Kidney tubule cell (primary cell): Measurements from ENCODE around the gene KCNK13.
A peak's percentile ranks its signal among the peaks of the same experiment; 100 is the strongest.

Experiments used
- DNase-seq: peaks from one replicate; pipeline ENCODE4 v3.0.0-alpha.2; 2018; ENCODE audit warnings: low spot score

Gene KCNK13

DNA sequence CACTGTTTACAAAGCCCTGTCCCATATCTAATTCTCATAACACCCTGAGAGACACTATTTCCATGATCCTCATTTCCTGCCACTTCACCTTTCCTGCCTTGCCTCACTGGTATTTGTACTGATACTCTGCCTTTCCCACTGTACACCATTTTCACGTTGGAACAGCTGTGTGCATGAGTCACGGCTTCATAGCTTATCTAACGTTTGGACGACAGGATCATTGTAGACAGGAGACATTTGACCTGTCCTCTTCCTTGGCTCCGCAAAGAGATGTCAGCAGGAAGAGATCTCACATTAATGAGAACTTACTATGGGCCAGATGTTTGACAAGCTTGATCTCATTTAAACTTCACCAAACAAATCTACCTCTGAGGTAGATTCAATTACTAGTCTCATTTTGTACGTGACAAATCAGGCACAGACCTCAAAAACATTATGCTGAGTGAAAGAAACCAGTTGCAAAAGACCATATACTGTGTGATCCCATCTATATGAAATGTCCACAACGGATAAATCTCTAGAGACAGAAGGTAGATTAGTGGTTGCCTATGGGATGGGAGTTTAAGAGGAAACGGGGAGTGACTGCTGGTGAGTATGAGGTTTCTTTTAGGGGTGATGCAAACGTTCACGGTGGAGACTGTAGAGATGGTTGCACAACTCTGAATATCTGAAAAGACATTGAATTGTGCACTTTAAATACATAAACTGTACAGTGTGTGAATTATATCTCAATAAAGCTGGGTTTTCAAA lies 71.2 kb downstream of the KCNK13 start:
- no peak for DNase-seq

DNA sequence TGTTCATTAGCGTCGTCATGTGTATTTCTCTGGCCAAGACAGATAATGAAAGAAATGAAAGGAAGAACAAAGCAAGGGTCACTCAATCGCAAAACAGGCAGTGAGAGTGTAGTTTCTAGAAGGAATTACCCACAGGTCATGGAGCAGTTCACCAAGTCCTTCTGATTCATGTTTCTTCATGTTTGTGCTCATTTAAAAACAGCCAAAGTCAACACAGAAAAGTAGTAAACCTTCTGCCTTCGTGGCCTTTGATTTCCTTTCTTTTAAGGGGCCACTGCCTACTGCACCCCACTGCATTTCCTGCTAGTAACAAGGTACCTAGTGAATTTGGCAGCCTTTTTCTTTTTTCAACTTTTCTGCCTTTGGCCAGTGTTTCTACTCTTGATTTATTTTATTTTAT lies 75.1 kb downstream of the KCNK13 start:
- DNase-seq, result no peak

DNA sequence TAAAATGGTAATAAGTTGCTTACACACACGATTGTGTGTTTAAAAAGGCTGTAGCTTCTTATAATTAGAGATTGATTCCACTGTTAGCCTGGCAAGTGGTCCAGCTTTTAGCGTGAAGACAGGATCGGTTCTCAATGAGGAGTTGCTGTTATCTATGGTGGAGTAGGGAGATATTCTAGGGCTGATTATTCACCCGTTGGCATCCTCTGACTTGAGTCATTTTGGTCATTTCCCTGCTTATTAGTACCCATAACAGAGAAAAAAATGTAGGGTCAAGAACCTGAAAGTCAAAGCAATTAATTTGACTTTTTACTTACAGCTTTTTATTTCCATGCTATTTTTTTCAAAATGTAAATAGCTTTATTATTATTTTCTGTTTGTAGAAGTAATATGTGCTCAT lies 76.0 kb downstream of the KCNK13 start:
- no peak for DNase-seq

DNA sequence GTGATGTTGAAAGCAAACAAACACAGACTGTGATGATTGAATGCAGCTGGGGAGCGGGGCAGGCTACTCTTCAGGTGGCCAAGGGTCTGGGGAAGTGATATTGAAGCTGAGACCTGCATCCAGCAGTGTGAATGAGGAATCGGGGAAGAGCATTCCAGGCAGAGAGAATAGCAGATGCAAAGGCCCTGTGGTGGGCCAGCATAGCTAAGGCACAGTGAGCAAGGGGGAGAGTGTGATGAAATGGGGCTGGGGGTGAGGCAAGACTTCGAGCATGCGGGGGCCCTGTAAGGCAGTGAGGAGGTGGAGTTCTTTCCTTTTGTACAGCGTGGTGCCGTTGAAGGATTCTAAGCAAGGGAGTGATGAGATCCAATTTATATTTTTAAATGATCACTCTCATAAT lies 77.4 kb downstream of the KCNK13 start:
- DNase-seq, result no peak

DNA sequence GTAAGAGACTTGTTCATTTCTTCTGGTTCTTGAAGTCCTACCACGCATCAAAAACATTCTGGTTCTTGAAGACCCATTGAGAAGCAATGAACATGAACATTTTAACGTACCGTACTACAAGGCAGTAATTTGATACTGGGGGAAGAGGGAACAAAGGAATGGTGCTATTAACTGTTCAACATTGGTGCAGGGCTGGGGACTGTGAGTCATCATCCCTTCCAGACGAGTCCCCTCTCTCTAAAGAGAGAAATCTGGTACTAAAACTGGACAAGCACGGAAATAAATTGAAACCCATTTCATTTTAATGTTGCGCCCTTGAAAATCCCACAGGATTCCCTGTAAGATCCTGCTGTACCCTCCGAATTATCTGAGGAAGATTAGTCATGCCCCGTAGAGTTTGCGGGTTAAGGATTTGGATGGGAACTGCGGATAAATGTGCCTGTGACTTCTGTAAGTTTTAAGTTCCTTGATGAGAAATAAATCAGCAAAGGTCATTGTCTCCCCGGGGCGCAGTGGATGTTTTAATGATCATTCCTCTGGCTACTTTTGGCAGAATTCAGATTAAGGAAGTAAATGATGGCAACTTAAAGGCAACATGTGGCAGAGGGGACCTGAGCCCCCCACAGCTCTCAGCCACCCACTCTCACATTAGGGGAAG lies 78.6 kb downstream of the KCNK13 start:
- DNase-seq, result peak; percentile 22

DNA sequence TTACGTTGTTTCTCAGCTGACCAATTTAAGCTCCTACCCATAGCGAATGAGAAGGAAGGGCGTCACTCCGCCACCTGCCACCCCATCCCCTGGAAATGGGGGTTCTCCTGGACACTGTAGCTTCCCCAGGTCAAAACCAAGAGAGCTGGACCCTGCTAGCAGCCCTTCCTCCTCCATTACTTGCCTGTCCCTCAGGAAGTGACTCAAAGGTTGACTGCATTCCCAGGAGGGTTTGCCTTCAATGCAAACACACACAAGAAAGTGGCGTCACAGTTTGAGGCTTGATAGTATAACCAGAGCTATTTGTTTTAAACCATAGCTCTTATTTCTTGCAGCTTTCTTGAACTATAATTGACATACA lies 79.1 kb downstream of the KCNK13 start:
- DNase-seq, result peak; percentile 50

DNA sequence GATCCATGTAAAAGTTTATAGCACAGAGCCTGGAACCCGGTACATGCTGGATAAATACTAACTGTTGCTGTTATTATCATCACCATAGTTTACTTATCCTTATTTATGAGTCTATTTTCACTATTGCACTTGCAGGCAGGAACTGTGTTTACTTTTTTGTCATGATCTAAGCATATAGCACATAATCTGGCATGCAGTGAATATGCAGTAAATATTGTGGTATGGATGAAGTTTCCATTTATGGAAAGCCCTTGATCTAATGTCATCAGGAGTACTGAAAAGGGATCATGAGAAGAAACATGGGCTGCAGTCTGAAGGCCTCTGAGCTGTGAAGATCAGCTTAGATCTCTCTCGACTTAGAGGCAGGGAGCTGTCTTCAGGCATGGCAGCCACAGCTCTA lies 91.6 kb downstream of the KCNK13 start:
- no peak for DNase-seq

DNA sequence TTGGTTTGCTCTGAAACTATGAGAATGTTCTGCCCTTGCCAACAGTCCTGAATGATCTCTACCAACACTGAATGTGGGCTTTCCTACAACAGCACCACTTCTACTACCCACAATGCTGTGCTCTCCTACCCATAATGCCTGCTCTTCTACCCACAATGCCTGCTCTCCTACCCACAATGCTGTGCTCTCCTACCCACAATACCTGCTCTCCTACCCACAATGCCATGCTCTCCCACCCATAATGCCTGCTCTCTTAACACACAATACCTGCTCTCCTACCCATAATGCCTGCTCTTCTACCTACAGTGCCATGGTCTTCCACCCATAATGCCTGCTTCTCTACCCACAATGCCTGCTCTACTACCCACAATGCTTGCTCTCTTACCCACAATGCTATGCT lies 92.3 kb downstream of the KCNK13 start:
- DNase-seq, result no peak

DNA sequence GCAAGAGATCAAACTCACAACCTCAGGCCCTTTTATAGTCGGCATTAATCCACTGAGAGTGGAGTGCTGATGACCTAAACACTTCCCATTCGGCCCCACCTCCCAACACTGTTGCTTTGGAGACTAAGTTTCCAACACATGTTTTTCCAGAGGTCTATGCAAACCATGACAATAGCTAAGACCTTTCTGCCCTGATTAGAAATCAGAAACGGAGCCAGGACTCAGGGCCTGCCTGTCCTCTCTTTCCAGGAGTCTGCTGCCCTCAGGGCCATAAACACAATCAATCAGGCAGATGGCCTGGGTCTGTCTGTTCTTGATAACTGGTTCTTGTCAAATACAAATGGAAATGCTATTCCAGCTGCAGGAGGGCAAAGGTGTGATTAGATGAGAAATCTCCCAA lies 97.4 kb downstream of the KCNK13 start:
- no peak for DNase-seq

DNA sequence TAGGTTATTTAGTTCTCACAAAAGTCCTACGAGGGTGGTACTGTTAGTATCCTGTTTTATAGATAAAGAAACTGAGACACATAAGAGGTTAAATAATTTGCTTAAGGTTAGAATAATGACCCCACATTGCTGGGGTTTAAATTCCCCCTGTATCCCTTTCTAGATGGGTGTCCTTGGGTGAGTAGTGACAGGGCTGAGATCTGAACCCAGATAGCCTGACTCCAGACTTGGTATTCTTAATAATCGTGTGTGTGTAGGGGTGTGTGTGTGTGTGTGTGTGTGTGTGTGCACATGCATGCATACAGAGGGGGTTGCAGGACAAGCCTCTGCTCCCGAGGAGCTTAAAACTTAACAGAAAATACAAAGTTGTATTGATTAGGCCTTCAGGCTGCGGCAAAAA lies 97.9 kb downstream of the KCNK13 start:
- no peak for DNase-seq

DNA sequence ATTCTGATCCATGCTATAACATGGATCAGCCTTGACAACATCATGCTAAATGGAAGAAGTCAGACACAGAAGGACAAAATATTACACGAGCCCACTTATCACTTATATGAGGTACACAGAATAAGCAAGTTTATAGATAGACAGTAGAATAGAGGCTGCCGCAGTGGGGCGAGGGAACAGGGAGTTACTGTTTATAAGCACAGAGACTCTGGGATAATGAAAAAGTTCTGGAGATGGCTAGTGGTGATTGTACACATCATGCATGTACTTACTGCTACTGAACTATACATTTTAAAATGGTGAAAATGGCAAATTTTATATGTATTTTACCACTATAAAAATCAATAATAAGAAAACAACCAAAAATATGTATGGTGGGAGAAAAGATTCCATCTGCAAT lies 99.3 kb downstream of the KCNK13 start:
- DNase-seq, result no peak

DNA sequence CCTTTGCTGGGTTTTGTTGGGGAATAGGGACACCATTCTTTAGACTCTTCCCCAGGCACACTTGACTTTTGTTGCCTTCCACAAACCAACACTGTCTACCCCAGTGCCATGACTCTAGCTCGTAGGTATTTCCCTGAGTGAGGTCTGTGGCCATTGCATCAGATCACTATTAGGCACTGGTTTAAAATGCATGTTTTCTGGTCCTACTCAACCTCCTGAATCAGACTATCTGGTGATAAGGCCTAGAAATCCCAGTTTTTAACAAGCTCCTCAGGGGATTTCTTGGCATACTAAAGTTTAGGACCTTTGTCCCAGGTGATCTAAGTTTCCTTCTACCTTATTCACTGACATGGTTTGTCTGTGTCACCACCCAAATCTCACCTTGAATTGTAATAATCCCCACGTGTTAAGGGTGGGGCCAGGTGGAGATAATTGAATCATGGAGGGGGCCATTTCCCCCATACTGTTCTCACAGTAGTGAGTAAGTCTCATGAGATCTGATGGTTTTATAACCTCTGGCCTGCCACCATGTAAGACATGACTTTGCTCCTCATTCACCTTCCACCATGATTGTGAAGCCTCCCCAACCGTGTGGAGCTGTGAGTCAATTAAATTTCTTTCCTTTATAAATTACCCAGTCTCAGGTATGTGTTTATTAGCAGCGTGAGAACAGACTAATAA lies 106.8 kb downstream of the KCNK13 start:
- DNase-seq, result peak; percentile 61

DNA sequence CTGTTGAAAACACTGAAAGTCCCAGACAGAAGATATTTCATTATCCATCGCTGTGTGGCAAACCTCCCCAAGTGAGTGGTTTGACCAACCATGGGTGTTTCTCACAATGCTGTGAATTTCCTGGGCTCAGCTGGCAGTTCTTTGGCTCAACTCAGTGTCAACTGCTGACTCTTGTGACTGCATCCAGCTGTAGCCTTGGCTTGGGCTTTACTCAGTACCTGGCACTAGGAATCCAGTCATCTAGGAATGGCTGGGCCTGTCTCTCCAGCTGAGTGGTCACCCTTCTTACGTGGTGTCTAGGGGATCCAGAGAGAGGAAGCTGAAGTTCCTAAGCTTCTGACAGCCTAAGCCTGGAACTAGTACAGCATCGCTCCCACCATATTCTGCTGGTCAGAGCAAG lies 113.8 kb downstream of the KCNK13 start:
- DNase-seq, result no peak

DNA sequence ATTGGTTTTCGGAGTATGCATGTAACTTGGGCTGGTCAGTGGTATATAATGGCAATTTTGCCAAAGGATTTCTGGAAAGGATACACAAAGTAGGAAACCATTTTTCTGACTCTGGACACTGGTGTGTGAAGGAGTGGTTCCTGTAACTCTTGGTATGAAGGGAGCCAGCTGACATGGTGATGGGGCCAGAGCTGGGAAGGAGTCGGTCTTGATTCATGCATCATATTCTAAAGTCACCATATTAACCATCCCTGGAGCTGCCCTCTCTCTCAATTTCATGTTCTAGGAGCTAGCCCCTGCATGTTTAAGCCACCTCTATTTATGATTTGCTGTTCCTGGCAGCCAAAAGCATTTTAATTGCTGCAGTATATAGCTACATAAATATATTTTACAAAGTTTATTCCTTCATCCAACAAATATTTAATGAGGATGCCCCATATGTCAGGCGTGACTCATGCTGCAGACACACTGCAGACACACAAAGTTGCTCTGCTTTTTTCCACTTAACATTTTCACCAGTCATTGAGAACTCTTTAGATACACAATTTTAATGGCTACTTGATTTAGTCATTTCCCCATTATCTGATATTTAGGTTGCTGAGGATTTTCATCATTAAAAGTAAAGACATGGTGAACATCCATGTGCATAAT lies 115.9 kb downstream of the KCNK13 start:
- DNase-seq, result no peak

DNA sequence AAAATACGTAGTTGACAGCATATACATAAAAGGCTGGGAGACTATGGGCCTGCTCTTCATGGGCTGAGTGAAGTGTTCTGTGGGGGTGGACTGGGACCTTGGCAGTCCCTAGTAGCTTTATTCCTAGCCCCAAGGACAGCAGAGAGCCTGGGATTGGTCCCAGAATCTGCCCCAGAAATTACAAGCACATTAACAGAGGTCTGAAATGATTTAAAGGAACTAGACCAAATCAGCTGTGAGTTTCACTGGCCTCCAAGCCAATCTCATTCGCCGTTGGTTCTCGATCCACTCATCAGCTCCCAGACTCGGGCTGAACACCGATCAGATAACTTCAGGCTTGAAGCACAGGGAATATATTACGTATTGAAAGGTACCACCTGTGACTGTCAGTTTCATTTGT lies 117.6 kb downstream of the KCNK13 start:
- no peak for DNase-seq

DNA sequence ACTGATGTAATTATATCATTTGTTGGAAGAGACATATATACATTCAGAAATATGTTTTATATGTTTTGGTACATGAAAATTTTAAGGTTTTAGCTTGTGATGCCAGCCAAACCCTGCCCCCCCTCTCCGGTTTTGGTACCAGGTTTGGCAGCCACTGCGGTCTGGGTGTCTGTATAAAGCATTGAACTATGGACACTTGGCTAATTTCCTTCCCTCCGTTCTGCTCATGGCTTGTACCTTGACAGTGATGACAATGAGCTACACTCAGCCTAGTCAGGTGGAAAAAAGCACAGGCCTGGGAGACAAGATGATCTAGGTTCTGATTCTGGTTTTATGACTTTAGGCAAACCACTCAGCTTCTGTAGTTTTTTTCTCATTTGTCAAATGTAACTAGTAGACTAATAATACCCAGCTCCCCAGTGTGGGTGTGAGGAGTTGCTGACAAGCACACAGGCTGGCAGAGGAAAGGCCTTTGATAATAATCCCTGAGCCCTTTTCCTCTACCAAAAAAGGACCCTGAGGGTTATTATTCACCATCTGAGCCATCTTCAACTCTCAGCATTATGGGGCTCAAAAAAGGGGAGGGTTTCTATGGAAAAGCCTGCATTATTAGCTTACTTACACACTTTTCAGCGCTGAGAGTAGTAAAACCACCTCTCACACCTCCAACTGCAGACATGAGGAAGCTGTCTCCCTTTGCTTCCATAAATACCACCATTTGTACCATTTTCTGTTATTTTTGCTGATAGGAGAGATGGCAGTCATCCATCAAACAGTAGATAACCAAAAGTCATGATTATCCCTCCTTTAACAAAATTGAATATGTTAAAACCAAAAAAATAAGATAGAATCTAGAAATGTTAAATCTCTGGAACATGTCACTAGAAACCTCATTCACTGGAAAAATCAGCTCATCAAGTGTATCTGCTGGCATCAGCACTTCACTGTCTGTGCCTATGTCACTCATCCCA lies 118.3 kb downstream of the KCNK13 start:
- no peak for DNase-seq

DNA sequence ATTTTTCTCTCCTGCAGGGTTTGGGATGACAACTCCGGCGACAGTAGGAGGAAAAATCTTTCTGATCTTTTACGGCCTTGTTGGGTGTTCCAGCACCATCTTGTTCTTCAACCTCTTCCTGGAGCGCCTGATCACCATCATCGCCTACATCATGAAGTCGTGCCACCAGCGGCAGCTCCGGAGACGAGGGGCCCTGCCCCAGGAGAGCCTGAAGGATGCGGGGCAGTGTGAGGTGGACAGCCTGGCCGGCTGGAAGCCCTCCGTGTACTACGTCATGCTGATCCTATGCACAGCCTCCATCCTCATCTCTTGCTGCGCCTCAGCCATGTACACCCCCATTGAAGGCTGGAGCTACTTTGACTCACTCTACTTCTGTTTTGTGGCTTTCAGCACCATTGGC lies 122.3 kb downstream of the KCNK13 start:
- no peak for DNase-seq

DNA sequence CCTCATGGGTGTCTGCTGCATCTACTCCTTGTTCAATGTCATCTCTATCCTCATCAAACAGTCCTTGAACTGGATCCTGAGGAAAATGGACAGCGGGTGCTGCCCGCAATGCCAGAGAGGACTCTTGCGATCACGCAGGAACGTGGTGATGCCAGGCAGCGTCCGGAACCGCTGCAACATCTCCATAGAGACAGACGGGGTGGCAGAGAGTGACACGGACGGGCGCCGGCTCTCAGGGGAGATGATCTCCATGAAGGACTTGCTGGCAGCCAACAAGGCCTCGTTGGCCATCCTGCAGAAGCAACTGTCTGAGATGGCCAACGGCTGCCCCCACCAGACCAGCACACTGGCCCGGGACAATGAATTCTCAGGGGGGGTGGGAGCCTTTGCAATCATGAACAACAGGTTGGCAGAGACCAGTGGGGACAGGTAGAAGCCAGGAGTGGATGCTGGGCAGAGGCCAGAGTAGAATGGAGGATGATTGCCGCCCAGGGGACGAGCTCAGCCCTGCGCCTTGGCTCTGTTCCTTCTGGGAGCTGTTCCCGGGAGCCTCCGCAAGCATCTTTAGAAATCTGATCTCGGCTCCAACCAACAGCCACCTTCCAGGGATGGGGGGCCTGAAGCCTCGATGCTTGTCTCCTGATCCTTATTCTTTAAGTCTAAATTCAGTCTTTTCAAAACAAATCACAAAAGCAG lies 122.9 kb downstream of the KCNK13 start:
- no peak for DNase-seq

DNA sequence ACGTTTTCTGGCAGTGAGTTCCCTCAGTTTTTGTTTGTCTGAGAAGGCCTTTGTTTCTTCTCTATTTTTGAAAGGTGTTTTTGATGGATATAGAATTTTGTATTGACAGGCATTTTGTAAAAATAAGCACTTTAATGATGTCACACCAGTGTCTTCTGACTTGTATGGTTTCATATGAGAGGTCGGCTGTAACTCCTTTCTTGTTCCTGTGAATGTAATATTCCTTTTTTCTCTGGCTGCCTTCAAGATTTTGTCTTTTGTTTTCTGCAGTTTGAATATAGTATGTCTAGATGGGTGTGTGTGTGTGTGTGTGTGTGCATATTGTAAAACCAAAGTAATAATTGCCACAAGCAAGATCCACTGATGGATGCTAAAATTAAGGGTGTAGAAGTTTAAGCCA lies 126.8 kb downstream of the KCNK13 start:
- DNase-seq, result no peak

DNA sequence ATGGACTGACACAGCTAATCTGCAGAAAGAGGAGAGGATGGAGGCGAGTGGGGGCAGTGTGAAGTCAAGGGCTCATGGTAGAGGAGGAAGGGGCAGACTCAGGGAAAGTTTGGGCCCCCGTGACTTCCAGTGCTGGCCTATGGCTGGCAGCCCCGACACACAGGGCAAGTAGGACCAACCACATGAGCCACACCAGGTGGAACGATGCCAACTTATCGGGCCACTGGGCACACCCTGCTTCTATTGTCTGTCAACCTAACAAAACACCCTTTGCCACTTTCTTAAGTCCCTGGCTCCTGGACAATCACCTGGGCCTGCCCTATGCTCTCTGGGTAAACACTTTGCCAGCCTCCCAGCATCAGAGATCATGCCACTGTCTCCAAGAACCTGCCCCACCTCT lies 129.4 kb downstream of the KCNK13 start:
- no peak for DNase-seq

DNA sequence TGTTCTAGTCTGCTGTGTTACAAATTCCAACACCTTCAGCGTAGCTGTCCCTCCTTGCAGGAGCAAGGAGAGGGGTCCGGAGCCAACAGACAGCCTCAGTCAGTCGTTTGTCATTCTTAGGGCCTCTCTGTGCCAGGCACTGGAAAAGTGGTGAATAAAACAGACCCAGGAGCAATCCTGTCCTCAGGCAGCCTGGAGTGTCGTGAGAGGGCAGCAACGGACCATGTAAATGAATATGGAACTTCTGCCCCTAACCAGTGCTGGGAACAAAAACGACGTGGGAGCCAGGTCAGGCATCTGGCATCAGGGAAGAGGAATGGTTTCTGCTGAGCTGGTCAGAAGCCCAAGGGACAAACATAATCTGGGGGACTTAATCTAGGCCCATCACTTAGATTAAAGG lies 129.8 kb downstream of the KCNK13 start:
- no peak for DNase-seq
